K562 (cell line): ENCODE results near the gene RAD21L1.

Experiments
- BHLHE40 ChIP-seq: IDR thresholded peaks from 2 replicates; pipeline ENCODE4 v1.6.1; 2011; ENCODE audit warnings: low read length, improper control_type of control experiment
- CREB1 ChIP-seq, 2 experiments: sonication (generic) in 1 of 2; formaldehyde crosslinking in 1 of 2; IDR thresholded peaks; 2 replicates each; pipeline versions ENCODE4 v1.6.1 to v1.8.0; 2012 to 2022; ENCODE audit warnings: inconsistent platforms in 1 of 2, mild to moderate bottlenecking in 1 of 2, missing genetic modification reagents in 1 of 2, moderate library complexity in 1 of 2
- ESRRA ChIP-seq: fragments of 450-650 bp; IDR thresholded peaks from 2 replicates; pipeline ENCODE4 v1.6.1; 2014; ENCODE audit warnings: low read depth, mild to moderate bottlenecking, moderate library complexity, borderline replicate concordance
- GABPA ChIP-seq: fragments of 200-800 bp; sonication (Bioruptor generic); conservative IDR thresholded peaks from 2 replicates; pipeline ENCODE4 v1.6.1; 2016; ENCODE audit warnings: low read depth, missing genetic modification characterization, missing compliant biosample characterization
- HNRNPLL ChIP-seq: fragments of 200-400 bp; formaldehyde crosslinking; IDR thresholded peaks from 2 replicates; pipeline ENCODE4 v1.6.1; 2017; ENCODE audit warnings: low read length, low read depth, mild to moderate bottlenecking; ENCODE audit not compliant: poor library complexity, severe bottlenecking
- JUND ChIP-seq, 2 experiments: IDR thresholded peaks; 2 replicates in 1 of 2; 3 replicates in 1 of 2; pipeline ENCODE4 v1.6.1; 2011; ENCODE audit warnings: borderline replicate concordance in 2 of 2, low read depth in 2 of 2, low read length in 2 of 2, improper control_type of control experiment in 1 of 2, missing biosample characterization in 1 of 2, missing genetic modification characterization in 1 of 2, missing genetic modification reagents in 1 of 2
- RCOR1 ChIP-seq, 2 experiments: IDR thresholded peaks; 2 replicates each; pipeline ENCODE4 v1.6.1; 2012; ENCODE audit warnings: low read depth in 2 of 2, low read length in 2 of 2, borderline replicate concordance in 1 of 2, improper control_type of control experiment in 1 of 2
- TAF1 ChIP-seq: IDR thresholded peaks from 2 replicates; pipeline ENCODE4 v1.6.1; 2011; ENCODE audit warnings: mild to moderate bottlenecking, low read length, moderate library complexity; ENCODE audit not compliant: insufficient read depth, control insufficient read depth, severe bottlenecking; ENCODE audit errors: extremely low read depth
- TBL1XR1 ChIP-seq, 2 experiments: IDR thresholded peaks; 2 replicates each; pipeline ENCODE4 v1.6.1; 2012; ENCODE audit warnings: improper control_type of control experiment in 2 of 2, low read length in 2 of 2, mild to moderate bottlenecking in 1 of 2
- ZFX ChIP-seq: sonication (generic); formaldehyde crosslinking; IDR thresholded peaks from 2 replicates; pipeline ENCODE4 v1.8.0; 2022; ENCODE audit warnings: mild to moderate bottlenecking, missing genetic modification reagents, moderate library complexity
- ZNF316 ChIP-seq: fragments of 450-650 bp; IDR thresholded peaks from 2 replicates; pipeline ENCODE4 v1.6.1; 2016
- TF ChIP-seq, protein P1 (sequence below), 2 experiments: fragments of 450-650 bp in 1 of 2; sonication (generic) in 1 of 2; formaldehyde crosslinking in 1 of 2; IDR thresholded peaks; 2 replicates each; pipeline versions ENCODE4 v1.7.1 to v1.9.0; 2016 to 2022; ENCODE audit warnings: inconsistent platforms in 1 of 2, mild to moderate bottlenecking in 1 of 2, missing genetic modification reagents in 1 of 2
- TF ChIP-seq, protein P2 (sequence below), 3 experiments: IDR thresholded peaks in 2 of 3; conservative IDR thresholded peaks in 1 of 3; 2 replicates each; pipeline ENCODE4 v1.5.1; 2011 to 2012; ENCODE audit warnings: low read length in 3 of 3, mild to moderate bottlenecking in 3 of 3, control low read depth in 2 of 3, improper control_type of control experiment in 1 of 3, inconsistent platforms in 1 of 3, low read depth in 1 of 3, mixed read lengths in 1 of 3, moderate library complexity in 1 of 3; ENCODE audit not compliant: insufficient read depth in 2 of 3

DNA sequence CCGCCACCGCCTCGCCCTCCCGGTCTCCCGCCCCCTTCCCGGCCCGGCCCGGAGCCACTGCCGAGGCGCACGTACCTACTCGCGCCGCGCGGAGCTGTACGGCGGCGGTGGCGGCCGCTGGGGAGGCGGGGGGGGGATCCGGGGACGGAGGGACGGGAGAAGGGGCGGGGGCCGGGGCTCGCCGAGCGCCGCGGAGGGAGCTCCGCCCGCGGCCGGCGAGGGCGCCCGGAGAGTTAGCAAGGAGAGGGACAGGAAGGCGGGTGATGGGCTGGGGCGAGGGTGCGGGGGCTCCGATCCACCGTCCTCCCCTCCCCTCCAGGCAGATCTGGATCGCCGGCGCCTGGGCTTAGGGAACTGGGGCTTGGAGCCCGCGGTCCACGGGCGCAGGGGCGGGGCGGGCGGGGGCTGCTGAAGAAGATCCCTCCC is 40.5 kb upstream of the RAD21L1 start:
- TF ChIP-seq RCOR1 (IDR thresholded peaks at IDR 0.05; ENCODE audit: borderline replicate concordance in 1 of 2, low read depth in 2 of 2, low read length in 2 of 2) (no peak), ZFX (CRISPR knock-in tag) (no peak), ESRRA (no peak), GABPA (no peak), CREB1 (IDR thresholded peaks at IDR 0.05) (no peak), CREB1 (CRISPR knock-in tag; IDR thresholded peaks at IDR 0.05) (no peak), JUND (IDR thresholded peaks at IDR 0.05; ENCODE audit: borderline replicate concordance, low read depth, low read length) (no peak), JUND (tag; IDR thresholded peaks at IDR 0.05; ENCODE audit: borderline replicate concordance, low read depth, low read length) (no peak), ZNF316 (no peak), BHLHE40 (no peak), HNRNPLL (no peak), TAF1 (no peak), TBL1XR1 (IDR thresholded peaks at IDR 0.05; ENCODE audit: low read length in 2 of 2) (no peak)
- TF ChIP-seq, protein P1, sequence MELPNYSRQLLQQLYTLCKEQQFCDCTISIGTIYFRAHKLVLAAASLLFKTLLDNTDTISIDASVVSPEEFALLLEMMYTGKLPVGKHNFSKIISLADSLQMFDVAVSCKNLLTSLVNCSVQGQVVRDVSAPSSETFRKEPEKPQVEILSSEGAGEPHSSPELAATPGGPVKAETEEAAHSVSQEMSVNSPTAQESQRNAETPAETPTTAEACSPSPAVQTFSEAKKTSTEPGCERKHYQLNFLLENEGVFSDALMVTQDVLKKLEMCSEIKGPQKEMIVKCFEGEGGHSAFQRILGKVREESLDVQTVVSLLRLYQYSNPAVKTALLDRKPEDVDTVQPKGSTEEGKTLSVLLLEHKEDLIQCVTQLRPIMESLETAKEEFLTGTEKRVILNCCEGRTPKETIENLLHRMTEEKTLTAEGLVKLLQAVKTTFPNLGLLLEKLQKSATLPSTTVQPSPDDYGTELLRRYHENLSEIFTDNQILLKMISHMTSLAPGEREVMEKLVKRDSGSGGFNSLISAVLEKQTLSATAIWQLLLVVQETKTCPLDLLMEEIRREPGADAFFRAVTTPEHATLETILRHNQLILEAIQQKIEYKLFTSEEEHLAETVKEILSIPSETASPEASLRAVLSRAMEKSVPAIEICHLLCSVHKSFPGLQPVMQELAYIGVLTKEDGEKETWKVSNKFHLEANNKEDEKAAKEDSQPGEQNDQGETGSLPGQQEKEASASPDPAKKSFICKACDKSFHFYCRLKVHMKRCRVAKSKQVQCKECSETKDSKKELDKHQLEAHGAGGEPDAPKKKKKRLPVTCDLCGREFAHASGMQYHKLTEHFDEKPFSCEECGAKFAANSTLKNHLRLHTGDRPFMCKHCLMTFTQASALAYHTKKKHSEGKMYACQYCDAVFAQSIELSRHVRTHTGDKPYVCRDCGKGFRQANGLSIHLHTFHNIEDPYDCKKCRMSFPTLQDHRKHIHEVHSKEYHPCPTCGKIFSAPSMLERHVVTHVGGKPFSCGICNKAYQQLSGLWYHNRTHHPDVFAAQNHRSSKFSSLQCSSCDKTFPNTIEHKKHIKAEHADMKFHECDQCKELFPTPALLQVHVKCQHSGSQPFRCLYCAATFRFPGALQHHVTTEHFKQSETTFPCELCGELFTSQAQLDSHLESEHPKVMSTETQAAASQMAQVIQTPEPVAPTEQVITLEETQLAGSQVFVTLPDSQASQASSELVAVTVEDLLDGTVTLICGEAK (IDR thresholded peaks at IDR 0.05): no peak
- TF ChIP-seq, protein P1 (CRISPR knock-in tag; IDR thresholded peaks at IDR 0.05): no peak
- TF ChIP-seq, protein P2, sequence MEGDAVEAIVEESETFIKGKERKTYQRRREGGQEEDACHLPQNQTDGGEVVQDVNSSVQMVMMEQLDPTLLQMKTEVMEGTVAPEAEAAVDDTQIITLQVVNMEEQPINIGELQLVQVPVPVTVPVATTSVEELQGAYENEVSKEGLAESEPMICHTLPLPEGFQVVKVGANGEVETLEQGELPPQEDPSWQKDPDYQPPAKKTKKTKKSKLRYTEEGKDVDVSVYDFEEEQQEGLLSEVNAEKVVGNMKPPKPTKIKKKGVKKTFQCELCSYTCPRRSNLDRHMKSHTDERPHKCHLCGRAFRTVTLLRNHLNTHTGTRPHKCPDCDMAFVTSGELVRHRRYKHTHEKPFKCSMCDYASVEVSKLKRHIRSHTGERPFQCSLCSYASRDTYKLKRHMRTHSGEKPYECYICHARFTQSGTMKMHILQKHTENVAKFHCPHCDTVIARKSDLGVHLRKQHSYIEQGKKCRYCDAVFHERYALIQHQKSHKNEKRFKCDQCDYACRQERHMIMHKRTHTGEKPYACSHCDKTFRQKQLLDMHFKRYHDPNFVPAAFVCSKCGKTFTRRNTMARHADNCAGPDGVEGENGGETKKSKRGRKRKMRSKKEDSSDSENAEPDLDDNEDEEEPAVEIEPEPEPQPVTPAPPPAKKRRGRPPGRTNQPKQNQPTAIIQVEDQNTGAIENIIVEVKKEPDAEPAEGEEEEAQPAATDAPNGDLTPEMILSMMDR (IDR thresholded peaks at IDR 0.05 in 2 of 3, conservative IDR thresholded peaks at IDR 0.05 in 1 of 3; ENCODE audit: insufficient read depth in 2 of 3, low read depth in 1 of 3, low read length in 3 of 3): no peak
